GM04504 (cell line): Measurements from ENCODE around the gene FMC1.
A peak's percentile ranks its signal among the peaks of the same experiment; 100 is the strongest.
"Not testable (repeated sequence)": the region's sequence is repeated elsewhere in the genome, so short reads cannot be mapped to it uniquely, and the experiment has no call there.

Experiments used
- DNase-seq: peaks from one replicate; pipeline ENCODE4 v3.0.0-alpha.2; 2012; ENCODE audit warnings: low read depth

Gene FMC1

DNA sequence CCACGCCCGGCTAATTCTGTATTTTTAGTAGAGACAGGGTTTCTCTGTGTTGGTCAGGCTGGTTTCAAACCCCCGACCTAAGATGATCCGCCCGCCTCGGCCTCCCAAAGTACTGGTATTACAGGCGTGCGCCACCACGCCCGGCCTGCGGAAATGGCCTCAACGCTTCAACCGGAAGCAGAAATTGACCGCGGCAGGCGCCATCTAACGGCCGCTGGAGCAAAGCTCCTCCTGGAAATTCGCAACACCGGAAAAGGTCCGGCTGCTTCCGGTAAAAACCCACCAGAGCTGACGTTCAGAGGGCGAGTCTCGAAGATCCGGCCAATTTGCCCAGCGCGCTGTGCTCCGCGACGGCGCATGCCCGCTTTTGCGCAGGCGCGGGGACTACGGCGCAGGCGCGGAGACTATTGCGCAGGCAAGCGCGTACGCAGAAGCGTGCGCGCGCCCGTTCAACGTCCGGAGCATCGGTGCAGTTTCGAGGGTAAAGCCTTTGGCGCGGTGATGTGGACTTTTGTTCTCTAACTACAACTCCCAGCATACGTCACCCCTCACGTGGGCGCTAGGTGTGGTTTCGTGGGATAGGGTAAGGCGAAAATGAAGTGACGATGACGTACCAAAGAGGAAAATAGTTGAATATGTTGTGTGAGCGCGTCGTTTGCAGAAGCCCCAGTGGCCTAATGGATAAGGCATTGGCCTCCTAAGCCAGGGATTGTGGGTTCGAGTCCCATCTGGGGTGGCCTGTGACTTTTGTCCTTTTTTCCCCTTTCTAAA, 915 bp upstream of the FMC1 start:
- DNase-seq = peak; percentile 99

DNA sequence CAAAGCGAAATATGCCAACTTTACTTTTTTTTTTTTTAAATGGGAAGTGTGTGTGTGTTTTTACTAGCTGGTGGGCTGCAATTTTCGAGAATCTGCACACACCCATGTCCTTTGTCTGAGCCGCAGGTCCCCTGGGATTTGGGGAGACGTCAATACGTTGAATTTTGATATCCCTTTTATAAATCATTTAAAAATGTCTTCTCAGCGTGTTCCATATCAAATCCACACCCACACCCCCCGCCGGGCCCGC, 404 bp upstream of the FMC1 start:
- no peak for DNase-seq

DNA sequence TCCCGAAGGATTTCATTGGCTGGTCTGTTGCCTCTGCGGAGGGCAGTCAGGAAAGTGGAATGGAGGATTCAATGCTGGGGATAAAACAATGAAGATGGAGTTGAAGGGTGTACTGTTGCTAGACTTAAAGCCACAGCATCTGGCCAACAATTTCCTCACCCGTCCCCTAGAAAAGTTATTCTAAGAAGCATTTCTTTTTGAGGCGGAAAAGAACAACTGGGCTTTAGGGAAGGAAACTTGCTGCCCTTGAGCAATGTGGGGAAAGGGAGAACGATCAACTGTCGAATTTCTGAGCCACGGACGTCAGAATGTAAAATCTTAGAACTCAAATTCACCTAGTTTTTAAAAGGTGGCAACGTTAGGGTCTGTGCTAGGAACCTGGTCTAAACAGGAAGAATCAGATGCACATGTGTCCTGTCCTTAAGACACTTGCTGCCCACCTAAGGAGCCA, 664 bp downstream of the FMC1 start:
- no peak for DNase-seq

DNA sequence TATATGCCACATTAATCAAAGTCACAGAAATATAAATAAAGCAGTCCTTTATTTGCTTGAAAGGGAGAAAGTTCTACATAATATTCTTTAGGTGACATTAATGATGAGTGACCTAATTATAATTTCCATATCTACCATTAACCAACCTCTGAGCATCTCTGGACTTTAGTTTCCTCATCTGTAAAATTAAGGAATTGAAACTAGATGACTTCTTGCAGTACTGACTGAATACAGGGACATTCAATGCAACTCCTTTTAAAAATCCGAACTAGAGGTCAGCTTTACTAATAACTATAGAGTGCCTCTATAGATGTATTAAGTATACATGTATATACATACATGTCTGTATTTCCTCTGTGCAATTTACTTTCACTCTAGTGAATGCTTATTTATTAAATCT, 3.9 kb downstream of the FMC1 start:
- no peak for DNase-seq

DNA sequence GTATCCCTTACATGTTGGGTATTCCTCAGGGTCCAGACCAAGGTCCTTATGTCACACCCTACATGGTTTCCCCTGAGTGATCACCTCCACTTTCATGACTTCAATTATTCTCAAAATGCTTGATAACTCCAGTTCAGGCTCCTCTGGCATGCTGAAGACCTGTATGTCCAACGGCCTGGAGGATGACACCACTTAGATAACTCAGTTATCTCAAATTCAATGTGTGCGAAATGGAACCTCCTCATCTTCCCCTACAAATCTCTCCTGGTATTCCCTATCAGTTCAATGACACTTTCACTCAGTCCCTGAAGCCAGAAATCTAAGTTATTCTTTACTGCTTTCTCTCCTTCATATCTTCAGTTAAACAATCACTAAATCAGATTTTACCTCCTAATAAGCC, 9.9 kb downstream of the FMC1 start:
- no peak for DNase-seq

DNA sequence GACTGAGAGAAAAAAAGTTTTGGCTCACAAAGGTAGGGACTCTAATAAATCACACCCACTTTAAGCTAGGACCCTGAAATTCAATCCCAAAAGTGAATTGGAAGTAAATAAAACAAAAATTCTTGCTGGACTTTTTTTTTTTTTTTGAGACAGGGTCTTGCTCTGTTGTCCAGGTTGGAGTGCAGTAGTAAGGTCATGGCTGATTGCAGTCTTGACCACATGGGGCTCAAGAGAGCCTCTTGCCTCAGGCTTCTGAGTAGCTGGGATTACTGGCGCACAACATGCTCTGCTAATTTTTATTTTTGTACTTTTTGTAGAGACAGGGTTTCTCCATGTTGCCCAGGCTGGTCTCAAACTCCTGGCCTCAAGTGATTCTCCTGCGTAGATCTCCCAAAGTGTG, 13.6 kb downstream of the FMC1 start:
- no peak for DNase-seq

DNA sequence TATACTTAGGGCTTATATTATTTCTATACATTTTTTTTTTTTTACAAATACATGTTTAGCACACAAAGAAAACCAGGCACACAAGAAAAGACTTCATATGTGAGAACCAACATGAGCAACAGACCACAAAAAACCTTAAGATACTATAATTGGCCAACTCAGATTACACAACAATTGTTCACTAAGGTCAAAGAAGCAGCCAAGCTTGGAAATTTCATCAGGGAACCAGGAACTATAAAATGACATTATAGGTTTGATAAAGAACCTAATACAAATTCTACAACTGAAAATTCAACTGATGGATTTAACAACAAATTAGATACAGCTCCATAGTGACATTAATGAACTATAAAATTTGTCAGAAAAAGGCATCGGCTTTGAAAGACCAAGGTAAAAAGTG, 14.2 kb downstream of the FMC1 start:
- DNase-seq = no peak

DNA sequence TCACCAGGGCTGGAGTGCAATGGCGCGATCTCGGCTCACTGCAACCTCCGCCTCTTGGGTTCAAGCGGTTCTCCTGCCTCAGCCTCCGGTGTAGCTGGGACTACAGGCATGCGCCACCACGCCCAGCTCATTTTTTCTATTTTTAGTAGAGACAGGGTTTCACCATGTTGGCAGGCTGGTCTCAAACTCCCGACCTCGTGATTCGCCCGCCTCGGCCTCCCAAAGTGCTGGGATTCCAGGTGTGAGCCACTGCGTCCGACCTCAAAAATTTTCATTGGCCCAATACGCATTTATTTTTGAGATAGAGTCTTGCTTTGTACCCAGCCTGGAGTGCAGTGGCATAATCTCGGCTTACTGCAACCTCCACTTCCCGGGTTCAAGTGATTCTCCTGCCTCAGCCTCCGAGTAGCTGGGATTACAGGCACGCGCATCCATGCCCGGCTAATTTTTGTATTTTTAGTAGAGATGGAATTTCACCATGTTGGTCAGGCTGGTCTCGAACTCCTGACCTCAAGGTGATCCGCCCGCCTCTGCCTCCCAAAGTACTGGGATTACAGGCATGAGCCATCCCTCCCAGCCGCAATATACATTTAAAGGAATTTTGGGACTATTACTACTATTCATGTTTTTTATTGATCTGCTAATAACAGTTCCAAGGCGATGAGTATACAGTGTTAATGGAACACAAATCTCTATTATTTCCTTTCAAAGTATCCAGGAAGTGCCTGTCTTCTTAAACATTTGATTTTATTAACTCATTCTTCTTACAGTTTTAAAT, 16.8 kb downstream of the FMC1 start:
- DNase-seq = not testable (repeated sequence)

DNA sequence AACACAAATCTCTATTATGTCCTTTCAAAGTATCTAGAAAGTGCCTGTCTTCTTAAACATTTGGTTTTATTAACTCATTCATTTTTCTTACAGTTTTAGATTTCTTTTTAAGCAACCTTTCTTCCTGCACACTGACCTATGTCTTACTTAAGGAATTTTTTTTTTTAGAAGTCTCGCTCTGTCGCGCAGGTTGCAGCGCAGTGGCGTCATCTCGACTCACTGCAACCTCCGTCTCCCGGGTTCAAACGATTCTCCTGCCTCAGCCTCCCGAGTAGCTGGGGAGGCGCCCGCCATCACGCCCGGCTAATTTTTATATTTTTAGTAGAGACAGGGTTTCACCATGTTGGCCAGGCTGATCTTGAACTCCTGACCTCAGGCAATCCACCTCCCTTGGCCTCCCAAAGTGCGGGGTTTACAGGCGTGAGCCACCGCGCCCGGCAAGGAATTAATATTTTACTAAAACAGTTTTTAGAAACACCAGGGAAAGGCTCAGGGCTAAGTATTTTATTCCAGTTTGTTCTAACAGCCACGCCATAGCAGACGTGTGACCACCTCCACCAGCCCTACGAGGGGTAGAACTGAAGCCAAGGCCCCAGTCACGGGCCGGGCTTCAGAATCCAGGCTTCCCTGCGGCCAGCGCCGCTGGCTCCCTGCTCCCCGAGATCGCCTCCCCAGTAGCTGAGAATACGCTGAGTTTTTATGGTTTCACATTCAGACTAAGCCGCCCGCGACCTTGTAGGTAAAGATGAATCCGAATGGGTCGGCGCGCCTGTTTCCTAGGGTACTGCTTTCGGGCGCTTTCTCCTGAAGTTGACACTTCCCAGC, 17.6 kb downstream of the FMC1 start:
- DNase-seq = no peak

DNA sequence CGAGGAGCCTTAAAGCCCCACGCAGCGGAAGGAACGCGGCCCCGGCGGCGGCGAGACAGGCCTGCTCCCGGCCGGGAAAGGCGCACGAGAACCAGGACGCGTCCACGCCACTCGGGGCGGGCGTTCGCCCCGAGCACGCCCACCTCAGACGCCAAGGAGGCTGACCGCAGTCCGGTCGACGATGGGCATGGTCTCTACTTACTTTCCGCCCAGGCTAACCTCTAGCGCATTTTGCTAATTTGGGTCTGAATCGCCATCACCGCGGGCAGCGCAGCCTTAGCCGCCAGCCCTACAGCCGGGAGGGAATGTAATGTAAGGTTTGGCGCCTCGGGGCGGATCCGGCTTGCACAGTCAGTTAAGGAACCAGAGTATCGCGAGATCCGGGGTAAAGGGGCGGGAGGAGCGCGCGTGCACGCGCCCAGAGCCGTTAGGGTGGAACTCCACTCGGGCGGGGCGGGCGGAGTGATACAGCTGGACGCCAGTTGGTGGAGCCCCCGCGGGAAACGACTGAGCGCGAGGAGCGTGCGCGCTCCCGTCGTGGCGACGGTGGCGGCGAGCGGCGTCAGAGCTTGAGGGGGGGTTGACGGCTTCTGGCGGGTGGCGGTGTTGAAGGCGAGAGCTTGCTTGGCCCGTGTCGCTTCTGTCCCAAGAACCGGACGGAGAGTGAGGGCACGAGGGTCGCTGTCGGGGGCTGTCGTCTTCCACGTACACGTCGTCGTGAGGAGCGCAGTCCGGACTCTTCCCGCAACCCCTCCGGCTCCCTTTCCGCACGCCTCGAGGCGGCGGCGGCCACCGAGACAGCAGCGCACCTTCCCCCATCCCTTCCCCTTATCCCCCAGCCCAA, 18.5 kb downstream of the FMC1 start, which contains the start of gene LUC7L2:
Gene LUC7L2, plus strand, starts transcription at position 529 of the 844 bp plus-strand sequence. CDS start 368 bp downstream, outside the sequence.
- DNase-seq = peak; percentile 98

DNA sequence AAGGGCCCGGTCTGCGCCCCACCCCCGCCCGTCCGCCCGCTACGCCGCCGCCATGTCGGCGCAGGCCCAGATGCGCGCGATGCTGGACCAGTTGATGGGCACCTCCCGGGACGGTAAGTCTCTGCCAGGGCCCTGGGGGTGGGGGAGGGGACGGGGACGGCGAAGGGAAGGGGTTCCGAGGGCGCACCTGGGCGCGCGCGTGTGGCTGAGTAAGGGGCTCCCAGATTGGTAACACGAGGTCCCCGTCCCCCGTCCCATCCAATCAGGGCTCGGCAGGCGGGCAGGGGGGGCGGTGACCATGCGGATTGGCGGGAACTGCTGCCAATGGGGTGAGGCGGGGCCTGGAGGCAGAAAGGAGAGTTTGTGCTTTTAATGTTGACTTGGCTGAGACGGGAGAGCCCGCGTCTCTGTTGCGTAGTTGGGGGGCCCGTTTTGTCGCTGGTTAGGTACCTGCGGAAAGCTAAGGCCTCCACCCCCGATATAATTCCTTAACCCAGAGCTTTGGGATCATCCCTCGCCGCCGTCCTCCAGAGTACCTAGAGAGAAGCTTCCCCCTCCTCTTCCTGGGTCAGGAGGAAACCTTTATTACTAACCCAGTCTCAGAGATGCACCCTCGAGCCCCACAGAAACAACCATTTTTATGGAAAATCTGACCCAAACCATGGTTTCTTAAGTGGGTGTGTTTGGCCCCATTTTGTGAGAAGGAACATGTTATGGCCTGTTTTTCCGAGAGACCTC, 19.2 kb downstream of the FMC1 start:
- DNase-seq = peak; percentile 80

DNA sequence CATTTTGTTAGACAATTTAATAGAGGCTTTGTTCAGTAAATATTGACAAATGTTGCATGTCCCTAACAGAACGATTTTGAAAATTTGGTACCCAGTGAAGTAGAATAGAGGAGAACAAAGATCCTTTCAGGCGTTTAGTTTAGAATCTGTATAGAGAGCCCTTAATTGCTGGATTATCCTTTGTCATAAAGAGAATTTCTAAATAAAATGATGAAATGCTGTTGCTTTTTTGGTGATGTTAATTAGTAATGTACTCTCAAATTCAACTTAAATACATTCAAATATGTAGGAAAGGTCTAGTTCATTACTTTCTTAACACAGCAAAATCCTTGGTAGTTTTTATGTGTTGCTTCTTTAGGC, 19.8 kb downstream of the FMC1 start:
- no peak for DNase-seq

DNA sequence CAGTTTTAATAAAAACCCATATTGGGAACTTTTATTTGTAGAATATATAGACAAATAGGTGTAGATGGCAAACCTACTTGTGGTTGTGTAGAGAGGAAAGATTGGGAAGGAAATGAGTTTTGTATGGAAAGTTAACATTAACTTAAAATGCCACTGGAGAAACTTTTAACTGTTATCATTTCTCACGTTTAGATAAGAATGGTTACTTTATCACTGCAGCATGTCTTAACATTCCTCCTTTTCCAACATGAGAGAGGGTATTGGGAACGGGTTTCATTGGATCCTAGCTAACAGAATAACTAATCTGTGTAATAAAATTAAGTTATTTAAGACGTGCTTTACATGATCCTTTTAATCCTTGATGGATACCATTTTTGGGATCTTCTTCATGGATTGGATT, 20.4 kb downstream of the FMC1 start:
- no peak for DNase-seq

DNA sequence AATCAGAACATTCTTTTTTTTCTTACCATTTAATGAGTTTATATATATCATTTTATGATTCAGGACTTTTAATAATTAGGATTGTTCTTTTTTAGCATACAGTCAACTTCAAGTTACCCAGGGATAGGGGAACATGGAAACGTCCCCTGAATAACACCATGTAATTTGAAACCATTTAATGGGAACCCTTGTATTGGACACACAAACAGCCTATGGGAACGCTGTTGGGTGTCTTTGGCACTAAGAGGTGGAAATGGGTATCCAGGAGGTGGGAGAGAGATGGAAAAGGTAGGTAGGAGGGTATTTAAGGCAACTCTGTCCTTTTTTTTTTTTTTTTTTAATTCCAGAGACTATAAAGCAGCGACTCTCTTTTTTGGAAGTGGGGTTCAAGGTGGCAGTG, 21.2 kb downstream of the FMC1 start:
- no peak for DNase-seq

DNA sequence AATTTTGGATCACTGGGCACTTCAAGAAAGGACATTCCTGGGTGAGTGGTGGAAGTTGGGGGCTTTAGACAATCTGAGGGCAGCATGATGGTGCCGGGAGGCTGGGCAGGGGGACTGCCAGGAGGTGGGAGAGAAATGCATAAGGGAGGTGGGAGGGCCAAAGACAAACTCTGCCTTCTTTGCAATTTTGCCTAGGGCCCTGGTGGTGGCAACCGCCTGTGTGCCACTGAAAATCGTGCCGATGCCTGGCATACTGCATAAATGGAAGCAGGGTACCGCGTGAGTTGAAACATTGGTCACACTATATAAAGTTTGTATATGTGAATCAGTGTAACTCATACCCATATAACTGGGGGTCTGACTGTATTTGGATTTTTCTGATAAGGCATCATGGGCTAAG, 21.8 kb downstream of the FMC1 start:
- DNase-seq = no peak

DNA sequence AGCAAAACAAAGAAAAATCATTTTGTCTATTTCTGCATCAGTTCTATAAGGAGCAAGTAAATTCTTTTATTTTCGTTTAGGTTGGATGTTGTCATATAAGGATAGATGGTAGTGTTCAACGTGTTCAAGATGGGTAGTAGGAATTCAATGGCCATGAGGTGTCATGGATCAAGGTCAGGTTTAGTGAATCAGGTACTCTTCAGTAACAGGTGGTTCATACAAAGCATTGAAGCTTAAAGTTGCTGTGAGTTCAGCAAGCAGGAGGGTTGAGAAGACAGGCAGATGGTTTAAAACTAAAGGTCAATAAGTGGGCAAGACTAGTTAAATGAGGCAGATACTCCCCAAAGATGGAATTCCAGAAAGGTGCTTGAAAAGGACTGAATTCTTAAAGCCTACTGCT, 24.2 kb downstream of the FMC1 start:
- no peak for DNase-seq

DNA sequence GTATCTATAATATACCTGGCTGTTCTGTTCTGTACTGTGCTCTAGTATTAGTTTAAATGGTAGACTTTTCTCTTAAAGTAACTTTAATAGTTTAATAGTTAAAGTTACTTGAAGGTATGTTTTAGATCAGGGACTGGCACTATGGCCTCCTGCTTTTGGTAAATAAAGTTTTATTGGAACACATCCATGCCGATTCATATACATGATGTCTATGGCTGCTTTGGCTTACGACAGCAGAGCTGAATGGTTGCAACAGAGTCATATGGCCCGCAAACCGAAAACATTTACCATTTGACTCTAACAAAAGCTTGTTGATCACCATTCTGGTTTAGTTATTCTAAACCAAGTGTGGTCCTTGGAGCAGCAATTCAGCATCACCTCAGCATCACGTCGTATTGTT, 25.3 kb downstream of the FMC1 start:
- DNase-seq = no peak

DNA sequence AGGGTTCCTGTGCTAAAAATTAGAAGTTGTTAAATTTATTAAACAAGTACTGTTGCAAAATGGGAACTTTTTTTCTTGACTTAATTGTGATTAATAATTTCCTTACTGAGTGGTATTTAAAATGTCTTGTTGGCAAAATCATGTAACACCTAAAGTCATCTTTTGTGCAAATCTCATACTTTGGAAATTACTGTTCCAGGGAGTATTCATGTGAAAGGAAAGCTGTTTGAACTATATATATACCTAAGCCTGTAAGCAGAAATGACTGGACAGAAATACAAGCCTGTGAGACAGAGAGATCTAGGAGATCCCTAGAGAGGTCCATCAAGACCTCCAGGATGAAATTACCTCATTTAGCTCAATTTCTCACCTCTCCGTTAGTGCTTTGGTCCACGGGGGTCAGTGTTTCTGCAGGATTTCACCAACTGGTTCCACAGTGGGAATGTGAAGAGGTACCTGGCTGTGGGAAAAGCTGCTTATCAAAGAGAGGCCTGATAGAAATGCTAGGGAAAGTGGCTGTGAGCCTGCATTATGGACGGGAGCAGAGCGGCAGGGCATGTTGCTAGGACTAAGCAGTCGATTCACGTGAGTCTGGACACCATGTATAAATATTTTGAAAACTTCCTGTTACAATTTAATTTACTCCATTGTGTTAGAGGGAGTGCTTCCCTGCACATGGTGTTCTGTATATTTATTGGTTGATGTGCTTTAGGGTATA, 26.5 kb downstream of the FMC1 start:
- no peak for DNase-seq

DNA sequence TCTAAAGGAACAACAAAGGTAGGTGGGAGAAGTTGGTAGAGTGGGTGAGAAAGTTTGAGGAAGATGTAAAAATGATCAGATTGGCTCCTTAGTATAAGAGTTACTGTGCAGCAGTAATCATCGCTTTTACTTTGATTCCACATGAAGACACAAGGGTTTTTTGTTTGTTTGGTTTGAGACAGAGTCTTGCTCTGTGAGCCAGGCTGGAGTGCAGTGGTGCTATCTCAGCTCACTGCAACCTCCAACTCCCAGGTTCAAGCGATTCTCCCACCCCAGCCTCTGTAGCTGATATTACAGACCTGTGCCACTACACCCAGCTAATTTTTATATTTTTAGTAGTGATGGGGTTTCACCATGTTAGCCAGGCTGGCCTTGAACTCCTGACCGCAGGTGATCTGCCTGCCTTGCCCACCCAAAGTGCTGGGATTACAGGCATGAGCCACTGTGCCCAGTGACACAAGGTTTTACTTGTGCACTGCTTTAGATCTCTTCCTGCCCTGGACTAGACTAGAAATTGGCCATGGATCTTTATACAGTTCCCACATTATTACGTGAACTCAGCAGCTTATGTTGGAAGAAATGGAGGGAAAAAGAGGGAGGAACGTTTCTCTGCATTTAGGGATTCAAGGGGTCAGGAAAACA, 29.3 kb downstream of the FMC1 start:
- DNase-seq = no peak

DNA sequence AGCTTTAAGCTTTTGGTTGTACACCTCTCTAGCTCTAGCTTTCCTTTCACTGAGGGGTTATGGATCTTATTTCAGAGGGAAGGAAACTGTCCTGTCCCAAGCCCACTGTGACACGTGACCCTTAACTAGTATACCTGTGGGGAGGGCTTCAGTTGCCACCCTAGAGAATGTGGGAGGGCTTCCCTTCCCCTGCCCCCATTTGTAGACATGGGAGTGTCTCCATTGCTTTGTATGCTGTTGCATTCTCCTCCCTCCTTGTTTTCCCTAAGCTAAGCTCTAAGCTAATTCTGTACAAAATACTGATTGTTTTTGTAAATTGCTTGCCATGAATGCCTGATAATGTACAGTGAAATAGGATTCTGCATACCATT, 29.8 kb downstream of the FMC1 start:
- DNase-seq = no peak
